ENCODE data around the gene C16orf90. TPM values are rescaled to one million over a fixed set of nuclear protein-coding genes. Genes with fewer than 3 reads are reported as not detected.

The C16orf90 gene
- total and polyA plus RNA-seq, 2 experiments from 2014 or later, result not detected

DNA sequence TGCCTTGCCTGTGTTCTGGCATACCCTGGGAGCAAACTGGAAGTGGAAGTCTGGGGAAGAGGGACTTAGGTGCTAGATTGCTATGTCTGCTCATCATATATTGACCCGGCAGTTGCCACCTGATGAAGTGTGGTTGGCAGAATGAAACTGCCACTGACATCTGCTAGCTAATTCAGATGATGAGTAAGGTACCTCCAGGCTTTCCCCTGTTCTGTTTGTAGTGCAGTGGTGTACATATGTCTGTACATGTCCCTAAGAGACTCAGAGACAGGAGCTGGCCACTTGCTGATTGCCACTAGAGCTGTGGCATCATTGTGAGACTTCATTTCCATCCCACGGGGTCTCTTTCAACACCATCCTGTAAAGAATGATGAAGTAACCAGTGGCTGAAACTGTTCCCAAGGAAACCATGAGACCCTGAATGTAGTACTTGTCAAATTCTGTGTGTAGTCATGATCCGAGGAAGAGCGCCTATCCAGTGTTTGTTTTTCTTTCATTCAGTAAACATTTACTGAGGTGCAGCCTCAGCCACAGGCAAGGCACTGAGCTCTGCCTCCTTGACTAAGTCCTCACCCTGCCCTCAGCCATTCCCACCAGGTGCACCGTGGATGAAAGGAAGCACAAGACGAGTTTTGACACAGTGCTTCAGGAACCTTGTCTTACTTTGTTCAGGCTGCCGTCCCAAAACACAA, 18.7 kb upstream of the C16orf90 start:
- Histone ChIP-seq H3K4me1 (ENCODE audit: insufficient read depth) (peaks cover 3% of the 10 kb centered on the region), H3K27ac (no peak overlapping the region), H3K9me2 (replicated peaks; ENCODE audit: insufficient read depth) (no peaks in the 10 kb centered on the region), H3K79me2 (no peaks in the 10 kb centered on the region), H3K27me3 (no peaks in the 10 kb centered on the region), H3K4me2 (no peak overlapping the region), H4K20me1 (ENCODE audit: insufficient read depth, poor library complexity, severe bottlenecking) (no peaks in the 10 kb centered on the region), H2AFZ (no peak overlapping the region), H3K36me3 (replicated peaks; ENCODE audit: insufficient read depth, low read depth) (no peaks in the 10 kb centered on the region), H3K9me3 (ENCODE audit: low read depth) (no peaks in the 10 kb centered on the region), H3K4me3 (no peak overlapping the region)
- WGBS (ENCODE audit: low lambda C conversion rate, missing lambda C conversion rate), result 83% methylated on average over 7 of the region's 7 CpGs
- TF ChIP-seq EZH2phosphoT487 (IDR thresholded peaks at IDR 0.05; ENCODE audit: low read depth, severe bottlenecking, unreplicated experiment) (no peak), EZH2 (IDR thresholded peaks at IDR 0.05; ENCODE audit: borderline replicate concordance) (no peak)
- TF ChIP-seq, protein P1, sequence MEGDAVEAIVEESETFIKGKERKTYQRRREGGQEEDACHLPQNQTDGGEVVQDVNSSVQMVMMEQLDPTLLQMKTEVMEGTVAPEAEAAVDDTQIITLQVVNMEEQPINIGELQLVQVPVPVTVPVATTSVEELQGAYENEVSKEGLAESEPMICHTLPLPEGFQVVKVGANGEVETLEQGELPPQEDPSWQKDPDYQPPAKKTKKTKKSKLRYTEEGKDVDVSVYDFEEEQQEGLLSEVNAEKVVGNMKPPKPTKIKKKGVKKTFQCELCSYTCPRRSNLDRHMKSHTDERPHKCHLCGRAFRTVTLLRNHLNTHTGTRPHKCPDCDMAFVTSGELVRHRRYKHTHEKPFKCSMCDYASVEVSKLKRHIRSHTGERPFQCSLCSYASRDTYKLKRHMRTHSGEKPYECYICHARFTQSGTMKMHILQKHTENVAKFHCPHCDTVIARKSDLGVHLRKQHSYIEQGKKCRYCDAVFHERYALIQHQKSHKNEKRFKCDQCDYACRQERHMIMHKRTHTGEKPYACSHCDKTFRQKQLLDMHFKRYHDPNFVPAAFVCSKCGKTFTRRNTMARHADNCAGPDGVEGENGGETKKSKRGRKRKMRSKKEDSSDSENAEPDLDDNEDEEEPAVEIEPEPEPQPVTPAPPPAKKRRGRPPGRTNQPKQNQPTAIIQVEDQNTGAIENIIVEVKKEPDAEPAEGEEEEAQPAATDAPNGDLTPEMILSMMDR (IDR thresholded peaks at IDR 0.05; ENCODE audit: poor library complexity), result no peak
- DNase-seq (ENCODE audit: low spot score), result no peak

DNA sequence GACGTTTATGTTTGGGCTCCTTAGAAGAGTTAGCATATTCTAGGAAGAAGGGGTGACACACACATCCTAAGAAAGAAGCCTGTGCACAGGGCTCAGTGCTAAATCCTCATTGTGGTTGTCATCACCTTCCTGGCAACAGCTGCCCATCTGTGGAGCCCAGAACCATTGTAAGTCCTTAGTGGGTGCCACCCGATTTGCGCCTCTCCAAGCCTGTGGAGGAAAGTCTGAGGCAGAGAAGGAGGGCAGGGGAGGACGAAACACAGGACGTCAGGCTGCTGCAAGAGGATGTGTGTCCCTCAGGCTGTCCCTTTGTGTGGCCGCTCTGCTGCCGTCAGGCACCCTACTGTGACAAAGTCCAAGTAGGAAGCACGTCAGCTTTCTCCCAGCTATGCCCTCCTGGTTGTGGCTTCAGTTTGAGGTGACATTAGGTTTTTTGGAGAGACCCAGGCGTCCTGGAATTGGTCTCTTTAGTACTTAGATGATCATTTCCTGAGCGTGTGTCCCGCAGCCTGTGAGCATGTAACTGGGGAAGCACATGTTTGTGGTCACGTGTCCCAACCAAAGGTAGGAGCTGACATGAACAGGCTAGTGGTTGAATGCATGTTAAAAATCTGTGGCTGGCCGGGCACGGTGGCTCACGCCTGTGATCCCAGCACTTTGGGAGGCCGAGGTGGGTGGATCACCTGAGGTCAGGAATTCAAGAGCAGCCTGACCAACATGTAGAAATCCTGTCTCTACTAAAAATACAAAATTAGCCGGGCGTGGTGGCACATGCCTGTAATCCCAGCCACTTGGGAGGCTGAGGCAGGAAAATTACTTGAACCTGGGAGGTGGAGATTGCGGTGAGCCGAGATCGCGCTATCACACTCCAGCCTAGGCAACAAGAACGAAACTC, 16.2 kb upstream of the C16orf90 start:
- Histone ChIP-seq H3K4me1 (ENCODE audit: insufficient read depth) (no peaks in the 10 kb centered on the region), H3K4me3 (no peak overlapping the region), H3K27me3 (no peaks in the 10 kb centered on the region), H3K9me3 (ENCODE audit: low read depth) (no peaks in the 10 kb centered on the region), H2AFZ (no peak overlapping the region), H3K79me2 (no peaks in the 10 kb centered on the region), H3K36me3 (replicated peaks; ENCODE audit: insufficient read depth, low read depth) (no peaks in the 10 kb centered on the region), H4K20me1 (ENCODE audit: insufficient read depth, poor library complexity, severe bottlenecking) (no peaks in the 10 kb centered on the region), H3K4me2 (no peak overlapping the region), H3K9me2 (replicated peaks; ENCODE audit: insufficient read depth) (no peaks in the 10 kb centered on the region), H3K27ac (no peak overlapping the region)
- WGBS (ENCODE audit: low lambda C conversion rate, missing lambda C conversion rate), result 92% methylated on average over 23 of the region's 23 CpGs
- DNase-seq (ENCODE audit: low spot score), result no peak
- TF ChIP-seq EZH2phosphoT487 (IDR thresholded peaks at IDR 0.05; ENCODE audit: low read depth, severe bottlenecking, unreplicated experiment) (no peak), EZH2 (IDR thresholded peaks at IDR 0.05; ENCODE audit: borderline replicate concordance) (no peak)
- TF ChIP-seq, protein P1 (IDR thresholded peaks at IDR 0.05; ENCODE audit: poor library complexity), result no peak

DNA sequence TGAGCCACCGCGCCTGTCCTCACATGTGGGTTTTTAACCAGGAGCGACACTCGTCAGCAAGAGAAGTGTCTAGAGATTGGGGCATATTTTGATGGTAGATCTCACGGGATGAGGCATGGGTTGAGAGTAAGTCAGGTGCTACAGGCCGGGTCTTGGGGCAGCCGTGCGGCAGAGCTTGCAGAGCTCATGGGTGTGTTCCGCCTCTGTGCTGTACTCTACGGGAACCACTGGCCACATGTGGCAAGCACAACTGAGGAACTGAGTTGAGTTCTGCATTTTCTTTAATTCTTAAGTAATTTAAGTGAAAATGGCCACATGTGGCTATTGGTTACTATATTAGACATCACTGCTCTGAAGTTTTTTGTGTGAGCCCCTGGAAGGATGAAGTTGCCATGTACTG, 15.1 kb upstream of the C16orf90 start:
- 99% methylated on average over 10 of the region's 10 CpGs for WGBS (ENCODE audit: low lambda C conversion rate, missing lambda C conversion rate)
- no peaks in the 10 kb centered on the region for H3K36me3 ChIP-seq (replicated peaks; ENCODE audit: insufficient read depth, low read depth)

More for the DNA sequence above, 15.1 kb upstream of the C16orf90 start:
- no peak overlapping the region for H3K4me3 ChIP-seq
- no peak overlapping the region for H2AFZ ChIP-seq
- no peak for TF ChIP-seq EZH2phosphoT487 (IDR thresholded peaks at IDR 0.05; ENCODE audit: low read depth, severe bottlenecking, unreplicated experiment)
- TF ChIP-seq, protein P1 (IDR thresholded peaks at IDR 0.05; ENCODE audit: poor library complexity), result no peak
- TF ChIP-seq EZH2 (IDR thresholded peaks at IDR 0.05; ENCODE audit: borderline replicate concordance), result no peak
- no peaks in the 10 kb centered on the region for H3K79me2 ChIP-seq
- H4K20me1 ChIP-seq (ENCODE audit: insufficient read depth, poor library complexity, severe bottlenecking), result no peaks in the 10 kb centered on the region
- H3K9me3 ChIP-seq (ENCODE audit: low read depth), result no peaks in the 10 kb centered on the region
- no peak overlapping the region for H3K27ac ChIP-seq
- H3K27me3 ChIP-seq, result no peaks in the 10 kb centered on the region
- H3K4me1 ChIP-seq (ENCODE audit: insufficient read depth), result no peaks in the 10 kb centered on the region
- DNase-seq (ENCODE audit: low spot score), result no peak
- no peak overlapping the region for H3K4me2 ChIP-seq
- H3K9me2 ChIP-seq (replicated peaks; ENCODE audit: insufficient read depth), result no peaks in the 10 kb centered on the region
